ENCODE measurements around the gene SPATA20. TPM values are rescaled to one million over a fixed set of nuclear protein-coding genes. Genes with fewer than 3 reads are reported as not detected.

SPATA20 gene
- total and polyA plus RNA-seq, 12 donors: 12.6 to 88.4 (median 63.3) TPM

DNA sequence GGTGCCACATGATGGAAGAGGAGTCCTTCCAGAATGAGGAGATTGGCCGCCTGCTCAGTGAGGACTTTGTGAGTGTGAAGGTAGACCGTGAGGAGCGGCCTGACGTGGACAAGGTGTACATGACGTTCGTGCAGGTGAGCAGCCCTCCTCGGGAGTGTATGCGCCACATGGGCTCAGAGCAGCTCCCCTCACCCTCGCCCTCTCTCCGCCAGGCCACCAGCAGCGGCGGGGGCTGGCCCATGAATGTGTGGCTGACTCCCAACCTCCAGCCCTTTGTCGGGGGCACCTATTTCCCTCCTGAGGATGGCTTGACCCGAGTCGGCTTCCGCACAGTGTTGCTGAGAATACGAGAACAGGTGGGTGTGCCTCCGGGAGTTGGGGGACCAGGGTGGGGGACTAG, 1.9 kb downstream of the SPATA20 start:
- intact Hi-C loops (cut with DNase I): loop anchor here in 9 of 10 donors (5.0 to 10.0 kb wide), 8 partner anchors 67 to 408 kb away; no protein-coding TSS in a partner anchor
- Histone ChIP-seq H3K4me1 (peaks cover 0 to 24% (median 12%) of the 10 kb centered on the region in 9 donors), H3K4me3 (no peak overlapping the region), H3K36me3 (peaks cover 0 to 40% (median 0%) of the 10 kb centered on the region in 9 donors), H3K9me3 (no peaks in the 10 kb centered on the region), H3K27ac (no peak overlapping the region), H3K27me3 (no peaks in the 10 kb centered on the region)
- DNase-seq (no peak), ATAC-seq (no peak)
- 84 to 90% methylated on average over 18 of the region's 18 CpGs for WGBS, 2 donors
- TF ChIP-seq, protein P1, sequence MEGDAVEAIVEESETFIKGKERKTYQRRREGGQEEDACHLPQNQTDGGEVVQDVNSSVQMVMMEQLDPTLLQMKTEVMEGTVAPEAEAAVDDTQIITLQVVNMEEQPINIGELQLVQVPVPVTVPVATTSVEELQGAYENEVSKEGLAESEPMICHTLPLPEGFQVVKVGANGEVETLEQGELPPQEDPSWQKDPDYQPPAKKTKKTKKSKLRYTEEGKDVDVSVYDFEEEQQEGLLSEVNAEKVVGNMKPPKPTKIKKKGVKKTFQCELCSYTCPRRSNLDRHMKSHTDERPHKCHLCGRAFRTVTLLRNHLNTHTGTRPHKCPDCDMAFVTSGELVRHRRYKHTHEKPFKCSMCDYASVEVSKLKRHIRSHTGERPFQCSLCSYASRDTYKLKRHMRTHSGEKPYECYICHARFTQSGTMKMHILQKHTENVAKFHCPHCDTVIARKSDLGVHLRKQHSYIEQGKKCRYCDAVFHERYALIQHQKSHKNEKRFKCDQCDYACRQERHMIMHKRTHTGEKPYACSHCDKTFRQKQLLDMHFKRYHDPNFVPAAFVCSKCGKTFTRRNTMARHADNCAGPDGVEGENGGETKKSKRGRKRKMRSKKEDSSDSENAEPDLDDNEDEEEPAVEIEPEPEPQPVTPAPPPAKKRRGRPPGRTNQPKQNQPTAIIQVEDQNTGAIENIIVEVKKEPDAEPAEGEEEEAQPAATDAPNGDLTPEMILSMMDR (IDR thresholded peaks at IDR 0.05): no peak

DNA sequence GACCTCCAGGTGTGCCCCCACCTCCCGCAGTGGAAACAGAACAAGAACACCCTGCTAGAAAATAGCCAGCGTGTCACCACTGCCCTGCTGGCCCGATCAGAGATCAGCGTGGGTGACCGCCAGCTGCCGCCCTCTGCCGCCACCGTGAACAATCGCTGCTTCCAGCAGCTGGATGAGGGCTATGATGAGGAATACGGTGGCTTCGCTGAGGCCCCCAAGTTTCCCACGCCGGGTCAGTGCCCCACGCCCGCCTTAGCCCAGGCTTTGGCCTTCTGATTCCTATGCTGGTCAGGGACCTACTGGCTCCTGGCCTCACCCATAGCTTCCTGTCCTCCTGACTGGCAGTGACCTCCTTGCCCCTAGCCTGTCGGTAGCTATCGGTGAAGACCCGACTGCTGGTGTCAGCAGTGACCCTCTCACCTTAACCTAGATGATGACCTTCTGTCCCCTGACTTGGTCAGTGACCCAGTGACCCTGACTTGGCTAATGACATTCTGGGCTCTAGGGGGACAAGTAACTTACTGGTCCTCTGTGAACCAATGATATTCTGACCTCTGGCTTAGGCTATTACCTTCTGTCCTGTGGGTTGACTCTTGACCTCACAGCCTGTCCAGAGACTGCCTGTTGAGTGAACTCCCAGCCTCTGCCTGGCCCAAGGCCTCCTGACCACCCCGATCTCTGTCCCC, 2.4 kb downstream of the SPATA20 start:
- H3K4me1 ChIP-seq: peaks cover 0 to 24% (median 12%) of the 10 kb centered on the region in 9 donors
- peaks cover 0 to 40% (median 0%) of the 10 kb centered on the region in 9 donors for H3K36me3 ChIP-seq
- no peaks in the 10 kb centered on the region for H3K9me3 ChIP-seq
- no peaks in the 10 kb centered on the region for H3K27me3 ChIP-seq
- 91 to 93% methylated on average over 19 of the region's 19 CpGs for WGBS, 2 donors
- no peak overlapping the region for H3K27ac ChIP-seq
- TF ChIP-seq, protein P1 (IDR thresholded peaks at IDR 0.05): no peak
- DNase-seq: no peak
- H3K4me3 ChIP-seq: no peak overlapping the region
- no peak for ATAC-seq
- intact Hi-C loops (cut with DNase I): loop anchor here in 9 of 10 donors (5.0 to 10.0 kb wide), 8 partner anchors 67 to 408 kb away; no protein-coding TSS in a partner anchor

DNA sequence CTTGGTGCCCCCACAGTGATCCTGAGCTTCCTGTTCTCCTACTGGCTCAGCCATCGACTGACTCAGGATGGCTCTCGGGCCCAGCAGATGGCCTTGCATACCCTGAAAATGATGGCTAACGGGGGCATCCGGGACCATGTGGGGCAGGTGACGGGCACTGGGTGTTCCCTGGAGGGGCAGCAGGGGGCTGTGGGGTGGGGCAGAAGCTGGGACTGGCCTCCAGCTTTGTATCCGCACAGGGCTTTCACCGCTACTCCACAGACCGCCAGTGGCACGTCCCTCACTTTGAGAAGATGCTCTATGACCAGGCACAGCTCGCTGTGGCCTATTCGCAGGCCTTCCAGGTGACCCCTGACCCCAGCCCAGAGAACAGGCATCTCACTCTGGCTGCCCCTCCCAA, 3.0 kb downstream of the SPATA20 start:
- H3K36me3 ChIP-seq: peaks cover 0 to 41% (median 0%) of the 10 kb centered on the region in 9 donors
- no peak overlapping the region for H3K27ac ChIP-seq
- WGBS, 2 donors: 91 to 95% methylated on average over 11 of the region's 11 CpGs
- DNase-seq: no peak
- H3K4me1 ChIP-seq: peaks cover 0 to 24% (median 12%) of the 10 kb centered on the region in 9 donors
- H3K4me3 ChIP-seq: no peak overlapping the region
- no peaks in the 10 kb centered on the region for H3K27me3 ChIP-seq
- TF ChIP-seq, protein P1 (IDR thresholded peaks at IDR 0.05): no peak
- no peaks in the 10 kb centered on the region for H3K9me3 ChIP-seq
- ATAC-seq: no peak
- intact Hi-C loops (cut with DNase I): loop anchor here (1.0 to 10.0 kb wide), 18 partner anchors 62 to 407 kb away; no protein-coding TSS in a partner anchor

DNA sequence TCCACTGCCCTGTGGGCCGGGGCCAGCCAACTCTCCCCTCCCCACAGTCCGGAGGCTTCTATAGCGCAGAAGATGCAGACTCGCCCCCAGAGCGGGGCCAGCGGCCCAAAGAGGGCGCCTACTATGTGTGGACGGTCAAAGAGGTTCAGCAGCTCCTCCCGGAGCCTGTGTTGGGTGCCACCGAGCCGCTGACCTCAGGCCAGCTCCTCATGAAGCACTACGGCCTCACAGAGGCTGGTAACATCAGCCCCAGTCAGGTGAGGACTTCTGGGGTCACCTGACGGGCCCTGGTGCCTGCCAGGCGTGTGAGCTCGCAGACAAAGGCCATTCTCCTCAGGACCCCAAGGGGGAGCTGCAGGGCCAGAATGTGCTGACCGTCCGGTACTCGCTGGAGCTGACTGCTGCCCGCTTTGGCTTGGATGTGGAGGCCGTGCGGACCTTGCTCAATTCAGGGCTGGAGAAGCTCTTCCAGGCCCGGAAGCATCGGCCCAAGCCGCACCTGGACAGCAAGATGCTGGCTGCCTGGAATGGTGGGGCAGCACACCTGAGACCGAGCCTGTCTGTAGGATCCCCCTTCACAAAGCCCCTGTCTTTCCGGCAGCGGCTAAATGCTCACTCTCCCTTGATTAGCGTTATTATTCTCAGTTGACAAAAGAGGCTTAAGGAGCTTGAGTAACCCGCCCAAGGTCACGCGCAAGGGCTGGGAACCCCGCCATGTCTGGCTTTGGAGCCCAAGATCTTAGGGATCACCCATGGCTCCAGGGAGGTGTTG, 3.9 kb downstream of the SPATA20 start:
- peak; percentile 80 to 84 for DNase-seq
- TF ChIP-seq, protein P1 (IDR thresholded peaks at IDR 0.05): peak; percentile 67 to 94 (median 88)
- peaks cover 0 to 50% (median 0%) of the 10 kb centered on the region in 9 donors for H3K36me3 ChIP-seq
- ATAC-seq: peak; percentile 53 to 83 (median 74)
- H3K4me1 ChIP-seq: peaks cover 0 to 24% (median 12%) of the 10 kb centered on the region in 9 donors
- H3K9me3 ChIP-seq: no peaks in the 10 kb centered on the region
- no peaks in the 10 kb centered on the region for H3K27me3 ChIP-seq
- H3K27ac ChIP-seq: peak overlapping the region in 1 of 10 donors; percentile 34
- intact Hi-C loops (cut with DNase I): loop anchor here (1.0 to 5.0 kb wide), 12 partner anchors 61 to 292 kb away; no protein-coding TSS in a partner anchor
- 49 to 54% methylated on average over 32 of the region's 32 CpGs for WGBS, 2 donors
- H3K4me3 ChIP-seq: no peak overlapping the region

All from heart right ventricle (tissue), 16 donors.